ENCODE data around the gene OPHN1.

OPHN1 gene

GRCh38 chrX:68252664-68253063, 180.6 kb downstream of the OPHN1 start:
- POLR2A ChIA-PET (ENCODE audit: low non-redundant PET), result no interaction called here
- no peak for DNase-seq (ENCODE audit: low spot score)
- CTCF ChIA-PET, result no interaction called here
- TF ChIP-seq, protein P1, sequence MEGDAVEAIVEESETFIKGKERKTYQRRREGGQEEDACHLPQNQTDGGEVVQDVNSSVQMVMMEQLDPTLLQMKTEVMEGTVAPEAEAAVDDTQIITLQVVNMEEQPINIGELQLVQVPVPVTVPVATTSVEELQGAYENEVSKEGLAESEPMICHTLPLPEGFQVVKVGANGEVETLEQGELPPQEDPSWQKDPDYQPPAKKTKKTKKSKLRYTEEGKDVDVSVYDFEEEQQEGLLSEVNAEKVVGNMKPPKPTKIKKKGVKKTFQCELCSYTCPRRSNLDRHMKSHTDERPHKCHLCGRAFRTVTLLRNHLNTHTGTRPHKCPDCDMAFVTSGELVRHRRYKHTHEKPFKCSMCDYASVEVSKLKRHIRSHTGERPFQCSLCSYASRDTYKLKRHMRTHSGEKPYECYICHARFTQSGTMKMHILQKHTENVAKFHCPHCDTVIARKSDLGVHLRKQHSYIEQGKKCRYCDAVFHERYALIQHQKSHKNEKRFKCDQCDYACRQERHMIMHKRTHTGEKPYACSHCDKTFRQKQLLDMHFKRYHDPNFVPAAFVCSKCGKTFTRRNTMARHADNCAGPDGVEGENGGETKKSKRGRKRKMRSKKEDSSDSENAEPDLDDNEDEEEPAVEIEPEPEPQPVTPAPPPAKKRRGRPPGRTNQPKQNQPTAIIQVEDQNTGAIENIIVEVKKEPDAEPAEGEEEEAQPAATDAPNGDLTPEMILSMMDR (conservative IDR thresholded peaks at IDR 0.05; ENCODE audit: low read depth), result no peak
- H3K27ac ChIP-seq, result no peak overlapping the region

- DNase-seq (ENCODE audit: low spot score), result no peak
- ChIA-PET POLR2A (ENCODE audit: low non-redundant PET) (no interaction called here), CTCF (no interaction called here)
- TF ChIP-seq, protein P1 (conservative IDR thresholded peaks at IDR 0.05; ENCODE audit: low read depth), result no peak
- H3K27ac ChIP-seq, result no peak overlapping the region
These were observed 183.4 kb downstream of the OPHN1 start for GRCh38 chrX:68249903-68250302.

- ChIA-PET CTCF (no interaction called here), POLR2A (ENCODE audit: low non-redundant PET) (no interaction called here)
- TF ChIP-seq, protein P1 (conservative IDR thresholded peaks at IDR 0.05; ENCODE audit: low read depth), result no peak
- H3K27ac ChIP-seq, result no peak overlapping the region
- DNase-seq (ENCODE audit: low spot score), result no peak
These were observed 183.9 kb downstream of the OPHN1 start for GRCh38 chrX:68249401-68249831.

DNA sequence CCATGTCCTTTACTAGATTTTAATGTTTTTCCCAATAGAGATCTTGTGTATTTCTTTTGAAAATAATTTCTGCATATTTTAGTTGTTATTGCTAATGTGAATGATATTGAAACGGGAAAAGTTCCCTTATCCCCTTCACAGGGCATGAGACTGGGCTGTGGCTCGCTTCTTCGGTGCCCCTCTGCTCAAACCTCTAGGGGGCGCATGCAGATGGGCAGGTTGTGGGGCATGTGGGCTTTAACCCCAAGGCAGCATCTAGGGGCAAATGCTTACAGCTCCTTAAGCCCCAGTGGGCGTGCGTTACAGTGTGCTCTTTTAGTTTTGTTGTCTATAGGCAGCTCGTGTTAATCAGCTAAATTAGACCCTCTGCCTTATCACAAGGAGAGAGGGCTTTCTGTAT, 194.7 kb downstream of the OPHN1 start:
- H3K27ac ChIP-seq, result no peak overlapping the region
- TF ChIP-seq, protein P1 (conservative IDR thresholded peaks at IDR 0.05; ENCODE audit: low read depth), result no peak; the same call in 1 of the 2 replicates
- ChIA-PET CTCF (interaction anchor here (1.1 kb wide), 1 partner anchor 710 kb away, joined by 3 read pairs; no protein-coding TSS in a partner anchor), POLR2A (ENCODE audit: low non-redundant PET) (no interaction called here)
- DNase-seq (ENCODE audit: low spot score), result no peak

GRCh38 chrX:68234171-68234910, 199.0 kb downstream of the OPHN1 start:
- POLR2A ChIA-PET (ENCODE audit: low non-redundant PET), result no interaction called here
- no peak for DNase-seq (ENCODE audit: low spot score)
- CTCF ChIA-PET, result interaction anchor here (0.7 kb wide), 1 partner anchor 61 kb away, joined by 3 read pairs; no protein-coding TSS in a partner anchor
- TF ChIP-seq, protein P1 (conservative IDR thresholded peaks at IDR 0.05; ENCODE audit: low read depth), result no peak
- no peak overlapping the region for H3K27ac ChIP-seq

DNA sequence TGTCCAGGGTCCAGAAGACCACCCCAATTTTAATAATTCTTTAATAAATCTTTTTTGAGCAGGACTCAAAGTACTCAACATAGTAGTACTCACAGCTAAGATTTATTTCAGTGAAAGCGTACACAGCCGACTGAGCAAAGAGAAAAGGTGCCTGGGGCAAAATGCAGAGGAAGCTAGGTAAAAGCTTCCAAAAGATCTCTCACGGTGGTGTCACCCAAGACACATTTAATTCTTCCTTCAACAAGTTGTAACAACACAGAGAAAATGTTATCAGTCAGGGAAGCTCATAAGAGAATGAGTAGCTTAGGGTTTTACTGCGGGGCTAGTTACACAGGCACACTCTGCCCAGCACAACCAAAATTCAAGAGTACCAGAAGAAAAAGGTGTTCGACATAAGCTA, 201.1 kb downstream of the OPHN1 start:
- CTCF ChIA-PET, result no interaction called here
- peak; percentile 0 for DNase-seq (ENCODE audit: low spot score)
- no peak overlapping the region for H3K27ac ChIP-seq
- POLR2A ChIA-PET (ENCODE audit: low non-redundant PET), result no interaction called here
- TF ChIP-seq, protein P1 (conservative IDR thresholded peaks at IDR 0.05; ENCODE audit: low read depth), result no peak

Measured in RWPE1 (cell line).